ENCODE results near the gene DCST2.

DCST2 gene

DNA sequence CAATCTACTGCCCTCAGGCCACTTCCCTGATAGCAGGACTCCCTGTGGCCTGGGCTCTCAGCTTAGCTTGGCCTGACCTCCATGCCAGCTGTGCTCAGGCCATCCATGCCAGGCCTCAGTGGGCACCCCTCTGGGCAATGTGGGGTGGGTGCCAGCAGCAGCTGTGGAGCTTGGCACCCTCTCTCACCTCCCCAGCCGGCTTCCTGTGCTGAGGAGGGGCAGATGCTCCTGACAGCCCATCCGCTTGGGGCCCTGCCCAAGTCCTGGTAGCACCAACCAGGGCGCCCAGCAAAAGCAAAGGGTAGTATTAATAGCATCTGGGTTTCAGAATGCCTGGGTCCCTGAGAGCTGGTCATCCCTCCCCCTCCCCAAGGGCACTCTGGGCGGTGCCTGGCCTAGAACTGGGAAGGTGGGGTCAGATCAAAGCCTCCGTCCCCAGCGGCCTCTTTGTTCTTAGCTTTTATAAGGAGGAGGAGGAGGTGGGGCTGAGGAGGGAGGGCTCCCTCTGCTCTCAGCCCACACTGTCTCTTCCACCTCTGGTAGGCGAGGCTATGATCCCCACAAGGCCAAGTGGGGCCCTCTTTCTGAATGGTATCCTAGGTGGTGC, 36.1 kb upstream of the DCST2 start:
- no peak for DNase-seq (ENCODE audit: low read depth in 2 of 2)

DNA sequence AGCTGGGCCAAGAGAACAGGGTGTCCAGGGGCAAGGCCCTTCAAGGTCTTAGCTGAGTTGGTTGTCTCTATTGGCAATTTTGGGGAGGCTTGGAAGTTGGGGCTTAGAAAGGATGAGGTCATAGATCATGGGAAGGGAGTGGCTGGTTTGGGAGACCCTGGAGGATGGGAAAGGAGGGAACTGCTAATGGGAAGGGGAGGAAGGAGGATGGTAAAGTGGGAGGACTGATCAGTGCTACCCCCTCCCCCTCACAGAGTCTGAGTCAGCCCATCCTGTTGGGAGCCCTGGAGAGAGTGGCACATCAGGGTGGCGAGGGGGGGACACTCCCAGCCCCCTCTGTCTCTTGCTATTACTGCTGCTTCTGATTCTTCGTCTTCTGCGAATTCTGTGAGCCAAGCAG, 35.0 kb upstream of the DCST2 start:
- no peak for DNase-seq (ENCODE audit: low read depth in 2 of 2)

DNA sequence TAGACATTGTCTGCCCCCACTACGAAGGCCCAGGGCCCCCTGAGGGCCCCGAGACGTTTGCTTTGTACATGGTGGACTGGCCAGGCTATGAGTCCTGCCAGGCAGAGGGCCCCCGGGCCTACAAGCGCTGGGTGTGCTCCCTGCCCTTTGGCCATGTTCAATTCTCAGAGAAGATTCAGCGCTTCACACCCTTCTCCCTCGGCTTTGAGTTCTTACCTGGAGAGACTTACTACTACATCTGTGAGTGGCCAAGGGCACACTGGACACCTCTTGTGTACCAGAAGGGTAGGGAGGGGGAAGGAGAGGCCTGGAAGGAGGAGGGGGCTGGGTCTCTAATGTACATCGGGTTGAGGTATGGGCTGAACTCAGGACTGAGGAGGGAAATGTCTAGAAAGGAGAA, 33.2 kb upstream of the DCST2 start:
- no peak for DNase-seq (ENCODE audit: low read depth in 2 of 2)

DNA sequence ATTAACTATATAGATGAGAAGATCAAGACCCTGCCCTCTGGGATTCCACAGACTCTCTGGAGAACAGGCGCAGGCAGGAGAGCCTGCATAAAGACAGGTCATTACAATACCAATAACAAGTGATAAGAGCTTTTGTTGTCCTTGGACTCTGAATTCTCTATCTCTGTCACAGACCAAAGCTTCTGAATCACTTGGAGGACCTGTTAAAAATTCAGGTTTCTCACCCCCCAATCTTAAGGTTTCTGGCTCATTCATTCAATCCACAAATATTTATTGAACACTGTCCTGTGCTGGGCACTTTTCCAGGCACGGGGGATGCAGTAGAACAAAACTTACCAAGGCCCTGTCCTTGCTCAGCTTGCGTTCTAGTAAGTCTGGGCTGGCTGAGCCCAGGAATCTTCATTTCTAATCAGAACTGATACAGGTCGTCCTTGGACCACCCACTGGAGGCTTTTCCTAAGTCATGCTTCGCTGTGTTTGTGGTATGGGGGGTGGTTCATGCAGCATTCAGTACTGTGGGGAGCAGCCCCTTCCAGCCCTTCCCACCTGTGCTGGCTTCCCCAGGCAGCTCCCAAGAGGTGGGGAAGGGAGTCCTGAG, 31.4 kb upstream of the DCST2 start:
- no peak for DNase-seq (ENCODE audit: low read depth in 2 of 2)

DNA sequence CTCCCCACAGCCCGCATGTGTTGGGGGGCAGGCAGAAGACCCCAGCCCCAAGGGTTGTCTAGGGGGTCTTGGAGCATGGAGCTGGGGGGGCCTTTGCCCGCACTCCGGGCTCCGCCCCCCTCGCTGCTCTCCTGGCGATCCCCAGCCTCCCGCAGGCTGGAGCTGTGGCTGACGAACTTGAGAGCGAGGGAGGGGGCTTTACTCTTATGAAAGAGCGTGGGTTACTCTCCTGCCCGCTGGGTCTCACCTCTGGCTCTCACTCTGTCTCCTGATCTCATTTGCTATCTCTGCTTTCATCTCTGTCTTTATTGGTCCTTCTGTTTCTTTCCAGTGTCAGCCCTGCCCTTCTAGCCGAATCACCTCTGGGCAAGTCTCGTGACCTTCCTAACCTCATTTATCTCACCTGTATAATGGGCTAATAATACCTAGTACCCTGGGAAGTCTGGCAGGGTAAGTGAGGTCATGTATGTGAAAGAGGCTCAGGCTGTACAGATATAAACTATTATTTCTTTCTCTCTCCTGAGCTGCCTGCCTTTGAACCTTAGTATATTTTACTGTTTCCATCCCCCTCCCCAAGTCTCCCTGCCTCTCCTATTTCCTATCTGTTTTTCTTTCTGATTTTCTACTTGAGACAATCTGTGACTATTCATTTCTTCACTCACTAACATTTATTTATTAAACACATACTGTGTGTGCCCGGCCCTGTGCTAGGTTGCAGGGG, 30.7 kb upstream of the DCST2 start:
- no peak for DNase-seq (ENCODE audit: low read depth in 2 of 2)

DNA sequence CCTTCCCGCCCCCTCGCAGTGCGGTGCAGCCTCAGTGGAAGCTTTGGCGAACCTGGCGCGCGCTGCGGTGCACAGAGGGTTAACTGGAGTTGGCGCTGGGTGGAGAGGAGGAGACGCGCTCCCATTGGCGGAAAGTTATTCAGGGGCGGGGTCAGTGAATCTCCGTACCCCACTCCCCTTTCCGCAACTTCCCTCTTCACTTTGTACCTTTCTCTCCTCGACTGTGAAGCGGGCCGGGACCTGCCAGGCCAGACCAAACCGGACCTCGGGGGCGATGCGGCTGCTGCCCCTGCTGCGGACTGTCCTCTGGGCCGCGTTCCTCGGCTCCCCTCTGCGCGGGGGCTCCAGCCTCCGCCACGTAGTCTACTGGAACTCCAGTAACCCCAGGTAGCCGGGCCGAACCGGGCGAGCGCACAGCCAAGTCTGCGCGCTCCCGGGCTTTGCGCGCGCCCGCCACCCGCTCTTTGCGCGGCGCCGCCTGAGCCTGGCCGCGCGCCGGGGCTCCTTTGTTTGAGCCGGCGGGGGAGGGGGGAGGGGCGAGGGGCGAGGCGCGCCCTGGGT, 30.0 kb upstream of the DCST2 start, which contains the start of gene EFNA4:
Gene EFNA4 (plus strand): TSS at position 191 of the 561 bp plus-strand sequence. CDS start 84 bp downstream, at position 275.
- DNase-seq (ENCODE audit: low read depth in 2 of 2), result peak; percentile 55 to 60

DNA sequence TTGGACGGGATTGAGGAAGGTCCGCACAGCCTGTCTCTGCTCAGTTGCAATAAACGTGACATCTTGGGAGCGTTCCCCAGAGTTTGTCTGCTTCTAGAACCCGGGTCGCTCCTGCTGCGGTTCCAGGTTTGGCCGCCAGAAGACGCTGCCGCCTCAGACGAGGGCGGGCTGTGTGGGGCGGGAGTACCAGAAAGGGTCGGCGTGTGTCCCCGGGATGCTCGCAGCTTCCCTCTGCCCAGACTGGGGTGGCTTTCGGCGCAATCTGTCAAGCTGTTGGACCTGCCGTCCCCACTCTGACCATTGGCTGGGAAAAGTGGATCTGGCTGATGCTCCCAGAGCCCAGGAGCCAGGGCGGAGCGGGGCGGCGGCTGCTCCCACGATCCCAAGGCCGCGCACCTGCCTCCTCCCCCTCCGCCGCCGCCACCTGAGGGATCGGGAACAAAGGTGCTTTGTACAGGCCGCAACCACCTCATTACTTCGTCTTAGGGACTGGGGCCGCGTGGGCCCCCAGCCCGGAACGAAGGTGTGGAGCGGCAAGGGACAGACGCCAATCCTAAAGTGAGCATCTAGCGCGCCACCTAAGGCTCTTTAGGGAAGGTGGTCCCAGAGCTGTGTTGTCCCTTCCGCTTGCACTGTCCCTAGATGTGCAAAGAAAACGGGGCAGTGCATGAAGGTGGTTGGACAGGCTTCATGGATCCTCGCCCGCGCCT, 29.3 kb upstream of the DCST2 start:
- peak in 1 of 2 donors; percentile 53 for DNase-seq (ENCODE audit: low read depth in 2 of 2)

DNA sequence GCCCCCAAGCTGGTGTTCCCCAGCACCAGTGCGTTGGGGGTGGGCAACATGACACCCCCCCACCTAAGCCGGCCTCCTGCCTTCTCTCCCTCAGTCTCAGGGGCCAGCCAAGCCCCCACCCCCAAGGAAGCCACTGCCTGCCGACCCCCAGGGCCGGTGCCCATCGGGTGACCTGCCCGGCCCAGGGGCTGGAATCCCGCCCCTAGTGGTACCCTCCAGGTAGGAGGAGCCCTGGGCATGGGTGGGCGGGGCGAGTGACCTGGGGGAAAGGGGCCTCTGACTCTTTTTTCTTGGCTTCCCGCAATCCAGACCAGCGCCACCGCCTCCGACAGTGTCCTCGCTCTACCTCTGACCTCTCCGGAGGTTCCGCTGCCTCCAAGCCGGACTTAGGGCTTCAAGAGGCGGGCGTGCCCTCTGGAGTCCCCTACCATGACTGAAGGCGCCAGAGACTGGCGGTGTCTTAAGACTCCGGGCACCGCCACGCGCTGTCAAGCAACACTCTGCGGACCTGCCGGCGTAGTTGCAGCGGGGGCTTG, 28.6 kb upstream of the DCST2 start:
- DNase-seq (ENCODE audit: low read depth in 2 of 2), result no peak

DNA sequence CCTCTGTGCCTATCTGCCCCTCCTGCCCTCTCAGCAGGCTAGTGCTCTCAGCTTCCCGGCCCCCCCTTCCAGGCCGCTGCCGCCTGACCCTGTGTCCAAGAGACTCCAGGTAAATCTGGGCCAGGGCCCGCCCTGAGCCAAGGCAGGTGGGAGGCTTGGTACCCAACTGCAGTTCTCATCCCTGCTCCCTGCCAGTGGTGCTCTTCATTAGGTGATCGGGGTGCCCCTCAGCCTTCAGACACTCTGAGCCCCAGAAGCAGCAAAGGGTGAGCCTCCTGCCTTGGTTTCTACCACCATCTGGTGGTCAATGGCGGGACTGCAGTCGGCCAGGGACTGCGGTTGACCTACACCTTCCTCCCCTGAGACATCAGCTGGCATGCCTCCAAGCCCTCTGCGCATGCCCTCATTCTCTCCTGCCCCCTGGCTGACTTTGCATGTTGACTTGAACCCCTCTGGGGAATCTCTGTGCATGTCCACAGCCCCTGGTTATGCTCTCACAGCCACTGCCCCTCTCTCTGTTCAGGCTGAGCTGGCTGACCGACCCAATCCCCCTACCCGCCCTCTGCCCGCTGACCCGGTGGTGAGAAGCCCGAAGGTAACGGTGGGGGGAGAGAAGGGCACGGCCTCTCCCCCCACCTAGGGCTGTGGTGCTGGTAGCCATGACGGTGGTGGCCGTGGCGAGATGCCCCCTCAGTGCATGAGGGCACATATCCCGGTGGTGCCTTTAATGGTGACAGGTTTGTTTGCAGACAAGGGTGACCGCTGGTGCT, 28.0 kb upstream of the DCST2 start:
- peak; percentile 82 to 88 for DNase-seq (ENCODE audit: low read depth in 2 of 2)

DNA sequence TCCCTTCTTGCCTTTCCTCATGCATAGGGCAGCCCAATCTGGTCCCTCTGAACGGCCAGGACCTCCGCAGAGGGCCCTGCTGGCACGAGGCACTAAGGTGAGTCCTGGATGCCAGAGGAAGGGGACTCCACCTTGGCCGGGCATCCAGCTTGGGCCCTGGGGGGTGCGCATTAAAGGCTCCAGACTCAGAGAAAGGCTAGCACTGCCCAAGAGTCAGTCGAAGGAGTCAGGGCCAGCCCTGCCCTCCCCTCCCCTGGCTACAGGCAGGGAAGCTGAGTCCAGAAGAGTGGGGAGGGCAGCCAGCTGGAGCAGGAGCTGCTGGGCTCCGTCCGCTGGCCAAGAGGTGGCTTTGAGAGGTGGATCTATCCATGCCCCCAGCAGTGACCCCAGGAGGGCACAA, 27.2 kb upstream of the DCST2 start:
- no peak for DNase-seq (ENCODE audit: low read depth in 2 of 2)

DNA sequence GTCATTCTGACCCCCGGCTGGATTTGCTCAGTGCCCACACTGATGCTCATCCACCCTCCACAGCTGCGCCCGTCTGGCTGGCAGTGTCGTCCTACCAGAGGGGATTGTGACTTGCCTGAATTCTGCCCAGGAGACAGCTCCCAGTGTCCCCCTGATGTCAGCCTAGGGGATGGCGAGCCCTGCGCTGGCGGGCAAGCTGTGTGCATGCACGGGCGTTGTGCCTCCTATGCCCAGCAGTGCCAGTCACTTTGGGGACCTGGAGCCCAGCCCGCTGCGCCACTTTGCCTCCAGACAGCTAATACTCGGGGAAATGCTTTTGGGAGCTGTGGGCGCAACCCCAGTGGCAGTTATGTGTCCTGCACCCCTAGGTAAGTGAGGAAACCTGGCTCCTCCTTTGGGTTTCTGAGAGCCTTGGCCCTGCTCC, 24.2 kb upstream of the DCST2 start:
- no peak for DNase-seq (ENCODE audit: low read depth in 2 of 2)

DNA sequence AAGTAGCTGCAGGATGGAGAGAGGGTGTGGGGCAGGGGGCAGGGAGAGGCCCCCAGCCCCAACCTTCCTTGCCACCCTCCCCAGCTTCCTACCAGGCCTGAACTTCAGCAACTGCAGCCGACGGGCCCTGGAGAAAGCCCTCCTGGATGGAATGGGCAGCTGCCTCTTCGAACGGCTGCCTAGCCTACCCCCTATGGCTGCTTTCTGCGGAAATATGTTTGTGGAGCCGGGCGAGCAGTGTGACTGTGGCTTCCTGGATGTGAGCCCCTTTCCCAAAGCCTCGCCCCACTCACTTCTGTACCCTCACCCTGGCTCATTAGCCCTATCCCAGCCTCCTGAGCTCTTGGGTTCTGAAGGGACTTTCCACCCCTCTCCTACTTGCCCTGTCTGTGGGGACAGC, 23.5 kb upstream of the DCST2 start:
- no peak for DNase-seq (ENCODE audit: low read depth in 2 of 2)

DNA sequence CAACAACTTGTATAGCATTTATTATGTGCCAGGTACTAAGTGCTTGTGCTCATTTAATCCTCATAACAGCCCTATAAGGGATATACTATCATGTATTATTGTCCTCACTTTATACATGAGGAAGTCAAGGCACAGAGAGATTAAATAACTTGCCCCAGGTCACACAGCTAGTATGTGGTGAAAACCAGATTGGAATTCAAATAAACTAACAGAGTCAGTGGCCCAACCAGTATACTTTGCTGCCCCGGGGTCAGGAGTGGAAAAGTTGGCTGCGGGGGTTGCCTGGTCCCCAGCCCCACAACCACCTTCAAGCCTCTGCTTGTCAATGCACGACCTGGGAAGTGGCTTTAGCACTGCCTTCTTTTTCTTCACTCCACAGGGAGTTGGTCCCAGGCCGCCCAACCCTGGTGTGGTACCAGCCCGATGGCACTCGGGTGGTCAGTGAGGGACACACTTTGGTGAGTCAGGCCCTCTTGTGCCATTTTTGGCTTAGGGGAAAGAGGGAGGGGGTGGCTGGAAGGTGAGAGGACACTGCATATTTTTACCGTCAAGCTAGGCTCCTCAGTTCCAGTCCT, 20.0 kb upstream of the DCST2 start:
- no peak for DNase-seq (ENCODE audit: low read depth in 2 of 2)

DNA sequence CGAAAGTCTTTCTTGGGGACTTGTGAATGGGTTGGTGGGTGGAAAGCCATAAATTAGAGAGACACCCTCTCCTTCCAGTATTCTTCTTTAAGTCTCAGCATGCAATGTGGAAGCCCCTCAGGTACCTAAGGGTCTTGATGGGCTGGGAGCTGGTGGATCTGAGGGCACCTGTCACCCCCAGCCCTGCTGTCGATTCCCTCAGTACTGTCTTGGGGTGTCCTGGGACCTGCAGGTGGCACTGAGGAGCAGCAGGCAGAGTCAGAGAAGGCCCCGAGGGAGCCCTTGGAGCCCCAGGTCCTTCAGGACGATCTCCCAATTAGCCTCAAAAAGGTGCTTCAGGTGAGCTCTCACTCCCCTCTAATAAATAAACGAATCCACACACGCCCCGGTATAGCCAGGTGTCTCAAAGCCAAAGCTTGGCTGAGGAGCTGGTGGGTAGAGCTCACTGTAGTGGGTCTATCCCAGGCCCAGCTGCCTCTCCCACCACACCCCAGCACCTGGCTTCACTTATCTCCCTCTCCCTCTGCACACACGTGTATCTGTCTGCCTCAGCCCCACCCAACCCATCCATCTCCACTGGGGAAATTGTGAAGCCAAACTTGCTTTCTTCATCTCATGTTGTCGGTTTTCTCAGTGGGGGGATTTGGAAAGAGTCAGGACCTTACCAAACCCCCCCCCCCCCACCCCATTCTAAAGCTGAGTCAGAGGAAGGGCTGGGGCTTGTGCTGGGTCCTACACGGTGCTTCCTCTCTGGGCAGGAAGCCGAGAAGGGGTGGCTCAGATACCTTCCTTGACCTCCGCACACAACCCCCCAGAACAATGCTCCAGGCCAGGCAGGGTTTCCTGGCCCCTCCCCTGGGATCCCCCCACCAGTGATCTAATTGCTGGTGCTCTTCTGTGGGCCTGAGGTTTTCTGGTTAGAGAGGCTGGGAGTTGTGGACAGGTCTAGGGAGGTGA, 19.1 kb upstream of the DCST2 start:
- no peak for DNase-seq (ENCODE audit: low read depth in 2 of 2)

DNA sequence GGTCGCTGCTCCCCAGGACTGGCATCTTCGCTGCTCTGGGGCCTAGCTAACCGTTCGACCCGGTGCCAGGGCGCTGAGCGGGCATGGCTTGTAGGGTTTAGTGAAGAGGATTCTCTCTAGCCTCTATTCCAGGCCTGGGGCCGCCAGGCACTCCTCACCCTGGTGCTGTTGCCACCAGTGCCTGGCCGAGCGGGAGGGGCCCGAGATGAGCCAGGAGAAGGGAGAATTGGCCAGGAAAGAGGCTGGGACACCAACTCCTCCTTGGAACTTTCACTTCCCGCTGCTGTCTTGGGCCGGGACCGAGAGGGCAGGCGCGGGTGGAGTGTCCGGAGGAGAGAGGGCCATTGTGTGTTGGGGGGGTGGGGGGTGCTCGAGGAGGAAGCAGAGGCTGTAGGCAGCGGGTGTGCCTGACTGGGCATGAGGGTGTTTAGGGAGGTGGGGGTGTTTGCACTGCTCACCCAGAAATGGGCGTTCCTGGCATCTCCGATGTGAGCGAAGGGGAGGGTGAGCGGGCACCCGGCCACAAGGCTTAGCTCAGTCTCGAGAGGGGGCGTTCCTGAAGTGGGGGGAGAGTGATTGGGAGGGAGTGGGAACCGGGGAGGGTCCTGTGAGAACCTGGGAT, 18.3 kb upstream of the DCST2 start:
- DNase-seq (ENCODE audit: low read depth in 2 of 2), result no peak

DNA sequence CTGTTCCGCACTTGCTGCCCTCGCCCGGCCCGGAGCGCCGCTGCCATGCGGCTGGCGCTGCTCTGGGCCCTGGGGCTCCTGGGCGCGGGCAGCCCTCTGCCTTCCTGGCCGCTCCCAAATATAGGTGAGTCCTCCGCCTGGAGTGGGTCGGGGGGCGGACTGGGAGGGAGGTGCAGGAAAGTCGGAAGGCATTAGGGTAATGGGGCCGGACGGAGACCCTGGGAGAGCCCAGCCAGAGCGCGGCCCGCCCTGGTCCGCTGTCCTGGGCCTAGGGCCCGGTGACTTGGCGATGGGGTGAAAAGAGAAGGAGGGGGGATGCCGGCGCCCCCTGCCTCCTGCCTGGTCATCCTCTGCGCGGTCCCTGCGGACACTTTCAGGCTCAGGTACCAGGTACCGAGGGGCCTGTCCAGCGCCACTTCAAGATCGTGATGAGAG, 17.8 kb upstream of the DCST2 start:
- DNase-seq (ENCODE audit: low read depth in 2 of 2), result no peak

DNA sequence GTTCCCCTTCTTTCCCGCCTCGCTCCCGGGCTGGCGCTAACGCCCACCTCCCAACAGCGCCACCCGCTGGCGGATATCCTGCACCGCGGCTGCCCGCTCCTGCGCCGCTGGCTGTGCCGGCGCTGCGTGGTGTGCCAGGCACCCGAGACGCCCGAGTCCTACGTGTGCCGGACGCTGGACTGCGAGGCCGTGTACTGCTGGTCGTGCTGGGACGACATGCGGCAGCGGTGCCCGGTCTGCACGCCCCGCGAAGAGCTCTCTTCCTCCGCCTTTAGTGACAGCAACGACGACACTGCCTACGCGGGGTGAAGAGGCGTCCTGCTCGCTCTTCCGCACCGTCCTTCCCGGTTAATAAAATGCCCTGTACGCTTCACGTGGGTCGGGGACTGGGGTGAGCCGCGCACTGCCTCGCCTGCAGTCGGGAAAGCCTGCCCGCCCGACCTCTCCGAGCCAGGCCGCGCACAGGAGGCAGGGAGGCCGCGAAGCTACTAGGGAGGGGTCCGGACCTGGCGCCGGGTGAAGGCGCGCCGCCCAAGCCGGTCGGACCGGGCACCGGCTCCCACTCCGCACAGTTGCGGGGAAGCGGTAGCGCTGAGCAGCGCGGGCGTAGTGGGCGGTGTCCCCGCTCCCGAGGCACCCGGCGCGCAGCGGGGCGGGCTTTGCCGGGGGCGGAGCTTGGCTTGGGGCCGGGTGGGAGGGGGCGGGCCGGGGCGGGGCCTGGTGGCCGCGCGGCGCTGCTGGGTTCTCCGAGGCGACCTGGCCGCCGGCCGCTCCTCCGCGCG, 17.2 kb upstream of the DCST2 start, which contains the start of gene ADAM15:
Gene ADAM15 (plus strand): TSS at position 757 of the 782 bp plus-strand sequence. CDS start 71 bp downstream, outside the sequence.
- DNase-seq (ENCODE audit: low read depth in 2 of 2), result peak; percentile 46 to 70
